ENCODE measurements around the gene MRPS27.

Gene MRPS27

DNA sequence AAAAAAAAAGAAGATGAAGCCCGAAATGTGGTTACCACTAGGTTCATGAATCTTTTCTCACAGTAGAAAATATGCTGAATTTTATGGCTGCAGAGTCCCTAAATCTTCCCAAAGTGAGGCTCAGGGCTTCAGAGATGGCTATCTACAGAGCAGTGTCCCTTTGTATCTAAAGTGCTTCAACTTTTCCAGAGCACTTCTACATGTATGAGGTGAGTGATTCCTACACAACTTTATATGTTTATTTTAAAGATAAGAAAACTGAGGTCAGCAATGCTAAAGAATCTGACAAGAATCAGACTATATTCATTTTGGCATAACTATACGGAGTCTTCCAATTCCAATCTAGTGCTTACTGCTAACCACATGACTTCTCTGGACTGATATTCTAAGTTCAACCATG lies 53.2 kb downstream of the MRPS27 start:
- H3K27ac ChIP-seq (ENCODE audit: low read depth, low read length), result no peak overlapping the region
- no peaks in the 10 kb centered on the region for H3K4me1 ChIP-seq (ENCODE audit: control insufficient read depth, low read length)
- H3K79me2 ChIP-seq (ENCODE audit: control insufficient read depth, low read length), result peaks cover 79% of the 10 kb centered on the region
- H3K9me3 ChIP-seq (ENCODE audit: control insufficient read depth, insufficient read depth, low read length), result no peaks in the 10 kb centered on the region
- no peaks in the 10 kb centered on the region for H4K20me1 ChIP-seq (ENCODE audit: control insufficient read depth, insufficient read depth, low read depth, low read length)
- no peaks in the 10 kb centered on the region for H3K9me2 ChIP-seq (replicated peaks; ENCODE audit: control insufficient read depth, low read length)
- H3K4me2 ChIP-seq (ENCODE audit: low read length), result no peak overlapping the region
- no peaks in the 10 kb centered on the region for H3K27me3 ChIP-seq (ENCODE audit: control insufficient read depth, low read length)
- no peaks in the 10 kb centered on the region for H3F3A ChIP-seq (ENCODE audit: control insufficient read depth, insufficient read depth)
- peaks cover 50% of the 10 kb centered on the region for H3K36me3 ChIP-seq (ENCODE audit: control insufficient read depth, low read length)
- TF ChIP-seq, protein P1, sequence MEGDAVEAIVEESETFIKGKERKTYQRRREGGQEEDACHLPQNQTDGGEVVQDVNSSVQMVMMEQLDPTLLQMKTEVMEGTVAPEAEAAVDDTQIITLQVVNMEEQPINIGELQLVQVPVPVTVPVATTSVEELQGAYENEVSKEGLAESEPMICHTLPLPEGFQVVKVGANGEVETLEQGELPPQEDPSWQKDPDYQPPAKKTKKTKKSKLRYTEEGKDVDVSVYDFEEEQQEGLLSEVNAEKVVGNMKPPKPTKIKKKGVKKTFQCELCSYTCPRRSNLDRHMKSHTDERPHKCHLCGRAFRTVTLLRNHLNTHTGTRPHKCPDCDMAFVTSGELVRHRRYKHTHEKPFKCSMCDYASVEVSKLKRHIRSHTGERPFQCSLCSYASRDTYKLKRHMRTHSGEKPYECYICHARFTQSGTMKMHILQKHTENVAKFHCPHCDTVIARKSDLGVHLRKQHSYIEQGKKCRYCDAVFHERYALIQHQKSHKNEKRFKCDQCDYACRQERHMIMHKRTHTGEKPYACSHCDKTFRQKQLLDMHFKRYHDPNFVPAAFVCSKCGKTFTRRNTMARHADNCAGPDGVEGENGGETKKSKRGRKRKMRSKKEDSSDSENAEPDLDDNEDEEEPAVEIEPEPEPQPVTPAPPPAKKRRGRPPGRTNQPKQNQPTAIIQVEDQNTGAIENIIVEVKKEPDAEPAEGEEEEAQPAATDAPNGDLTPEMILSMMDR (IDR thresholded peaks at IDR 0.05; ENCODE audit: low read depth, low read length, poor library complexity, severe bottlenecking), result no peak
- no peak for TF ChIP-seq EZH2phosphoT487 (IDR thresholded peaks at IDR 0.05; ENCODE audit: borderline replicate concordance, low read length)
- H3K4me3 ChIP-seq (ENCODE audit: low read length), result no peak overlapping the region

DNA sequence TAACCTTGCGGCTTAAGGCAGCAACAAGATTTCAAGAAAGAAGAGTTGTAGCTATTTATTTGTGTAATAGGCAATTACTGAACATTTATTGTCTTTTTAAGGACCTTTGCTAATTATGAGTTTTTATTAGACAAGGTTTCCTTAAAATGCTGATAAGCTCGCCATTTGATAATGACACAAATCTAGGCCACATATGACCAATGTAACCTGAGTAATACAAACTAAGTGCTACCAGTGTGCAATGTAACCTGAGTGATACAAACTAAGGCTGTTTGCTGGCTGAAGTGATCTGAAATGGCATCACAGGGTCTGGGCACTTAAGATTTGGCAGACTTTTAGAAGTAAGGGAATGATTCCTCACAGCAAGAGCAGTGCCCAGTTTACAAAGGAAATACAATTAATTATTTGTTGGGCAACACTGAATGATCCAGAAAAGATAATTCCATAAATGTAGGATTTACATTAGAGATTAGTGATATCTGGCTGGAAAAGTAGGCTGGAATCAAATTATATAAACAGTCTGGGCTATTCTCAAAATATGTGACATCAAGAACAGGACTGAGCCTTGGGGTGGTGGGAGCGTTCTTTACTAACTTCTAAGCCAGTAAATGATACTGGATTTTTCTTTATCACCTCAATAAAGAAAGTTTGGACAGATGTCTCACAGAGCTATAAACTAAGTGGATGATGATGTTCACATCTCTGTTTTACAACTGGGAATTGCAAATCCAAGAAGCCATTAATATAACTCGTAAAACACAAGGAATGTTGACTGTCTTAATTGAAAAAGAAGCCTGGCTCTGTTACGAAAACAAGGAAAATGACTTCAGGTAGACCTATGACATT lies 54.8 kb downstream of the MRPS27 start:
- TF ChIP-seq EZH2phosphoT487 (IDR thresholded peaks at IDR 0.05; ENCODE audit: borderline replicate concordance, low read length), result no peak
- TF ChIP-seq, protein P1 (IDR thresholded peaks at IDR 0.05; ENCODE audit: low read depth, low read length, poor library complexity, severe bottlenecking), result no peak
- Histone ChIP-seq H3K4me2 (ENCODE audit: low read length) (no peak overlapping the region), H3K4me3 (ENCODE audit: low read length) (no peak overlapping the region), H3K27me3 (ENCODE audit: control insufficient read depth, low read length) (no peaks in the 10 kb centered on the region), H3K36me3 (ENCODE audit: control insufficient read depth, low read length) (peaks cover 56% of the 10 kb centered on the region), H4K20me1 (ENCODE audit: control insufficient read depth, insufficient read depth, low read depth, low read length) (no peaks in the 10 kb centered on the region), H3K9me2 (replicated peaks; ENCODE audit: control insufficient read depth, low read length) (no peaks in the 10 kb centered on the region), H3K9me3 (ENCODE audit: control insufficient read depth, insufficient read depth, low read length) (no peaks in the 10 kb centered on the region), H3F3A (ENCODE audit: control insufficient read depth, insufficient read depth) (no peaks in the 10 kb centered on the region), H3K79me2 (ENCODE audit: control insufficient read depth, low read length) (peaks cover 78% of the 10 kb centered on the region), H3K4me1 (ENCODE audit: control insufficient read depth, low read length) (no peaks in the 10 kb centered on the region), H3K27ac (ENCODE audit: low read depth, low read length) (no peak overlapping the region)

DNA sequence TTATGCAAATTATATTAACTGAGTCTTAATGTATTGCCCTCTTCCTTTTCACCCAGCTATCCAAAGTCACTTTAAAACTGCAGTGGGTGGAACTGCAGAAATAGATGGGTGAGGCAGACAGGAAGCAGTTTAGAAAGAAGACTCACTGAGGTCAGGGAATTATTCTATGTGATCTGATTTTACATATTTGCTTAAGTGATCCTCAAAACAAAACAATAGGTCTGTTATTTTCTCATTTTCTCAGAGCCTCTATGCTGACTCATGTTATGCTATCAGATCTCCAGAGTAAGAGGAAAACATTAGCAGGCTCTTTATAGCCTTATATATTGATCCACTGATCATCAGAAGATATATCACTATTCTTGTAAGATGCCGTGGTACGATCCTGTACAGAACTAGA lies 63.5 kb downstream of the MRPS27 start:
- no peaks in the 10 kb centered on the region for H3K27me3 ChIP-seq (ENCODE audit: control insufficient read depth, low read length)
- H3K9me2 ChIP-seq (replicated peaks; ENCODE audit: control insufficient read depth, low read length), result no peaks in the 10 kb centered on the region
- 0 out of 2 replicates have a peak, but pooled peaks cover 3% of the 10 kb centered on the region for H4K20me1 ChIP-seq (ENCODE audit: control insufficient read depth, insufficient read depth, low read depth, low read length)
- TF ChIP-seq, protein P1 (IDR thresholded peaks at IDR 0.05; ENCODE audit: low read depth, low read length, poor library complexity, severe bottlenecking), result no peak
- TF ChIP-seq EZH2phosphoT487 (IDR thresholded peaks at IDR 0.05; ENCODE audit: borderline replicate concordance, low read length), result no peak
- no peak overlapping the region for H3K27ac ChIP-seq (ENCODE audit: low read depth, low read length)
- peaks cover 24% of the 10 kb centered on the region for H3K79me2 ChIP-seq (ENCODE audit: control insufficient read depth, low read length)
- no peaks in the 10 kb centered on the region for H3K4me1 ChIP-seq (ENCODE audit: control insufficient read depth, low read length)
- H3K9me3 ChIP-seq (ENCODE audit: control insufficient read depth, insufficient read depth, low read length), result no peaks in the 10 kb centered on the region
- H3K4me3 ChIP-seq (ENCODE audit: low read length), result no peak overlapping the region
- H3K4me2 ChIP-seq (ENCODE audit: low read length), result no peak overlapping the region
- no peaks in the 10 kb centered on the region; the same call in 1 of the 2 replicates for H3F3A ChIP-seq (ENCODE audit: control insufficient read depth, insufficient read depth)
- peaks cover 59% of the 10 kb centered on the region for H3K36me3 ChIP-seq (ENCODE audit: control insufficient read depth, low read length)

Measured in DOHH2 (cell line).